ENCODE measurements around the gene RHOB.
"Not testable (repeated sequence)": the region's sequence is repeated elsewhere in the genome, so short reads cannot be mapped to it uniquely, and the experiment has no call there.

RHOB gene

GRCh38 chr2:20484810-20485611 is 38.1 kb downstream of the RHOB start:
- H3K9me3 ChIP-seq = no peaks in the 10 kb centered on the region
- H3K4me3 ChIP-seq = no peak overlapping the region
- H3K27me3 ChIP-seq (ENCODE audit: low read depth) = no peaks in the 10 kb centered on the region
- H3K4me1 ChIP-seq = peaks cover 16% of the 10 kb centered on the region
- peak in 1 of 2 experiments; percentile 4 for DNase-seq (ENCODE audit: low spot score in 2 of 2)
- no peaks in the 10 kb centered on the region for H3K36me3 ChIP-seq (replicated peaks)
- in situ Hi-C loops (cut with MboI; ENCODE audit: low sequenced_read_pairs) = no loop called here

- peak in 1 of 2 experiments; percentile 2 for DNase-seq (ENCODE audit: low spot score in 2 of 2)
- Histone ChIP-seq H3K27me3 (ENCODE audit: low read depth) (no peaks in the 10 kb centered on the region), H3K4me1 (peaks cover 16% of the 10 kb centered on the region), H3K4me3 (no peak overlapping the region), H3K9me3 (no peaks in the 10 kb centered on the region), H3K36me3 (replicated peaks) (no peaks in the 10 kb centered on the region)
- in situ Hi-C loops (cut with MboI; ENCODE audit: low sequenced_read_pairs) = no loop called here
These were observed 38.9 kb downstream of the RHOB start for GRCh38 chr2:20485612-20486388.

- no peaks in the 10 kb centered on the region for H3K36me3 ChIP-seq (replicated peaks)
- peaks cover 16% of the 10 kb centered on the region for H3K4me1 ChIP-seq
- DNase-seq (ENCODE audit: low spot score in 2 of 2) = peak in 1 of 2 experiments; percentile 8
- in situ Hi-C loops (cut with MboI; ENCODE audit: low sequenced_read_pairs) = no loop called here
- no peaks in the 10 kb centered on the region for H3K9me3 ChIP-seq
- H3K4me3 ChIP-seq = no peak overlapping the region
- no peaks in the 10 kb centered on the region for H3K27me3 ChIP-seq (ENCODE audit: low read depth)
These were observed 39.7 kb downstream of the RHOB start for GRCh38 chr2:20486571-20486970.

GRCh38 chr2:20487030-20487391 is 40.1 kb downstream of the RHOB start:
- Histone ChIP-seq H3K4me3 (no peak overlapping the region), H3K9me3 (no peaks in the 10 kb centered on the region), H3K36me3 (replicated peaks) (no peaks in the 10 kb centered on the region), H3K4me1 (peaks cover 16% of the 10 kb centered on the region), H3K27me3 (ENCODE audit: low read depth) (no peaks in the 10 kb centered on the region)
- in situ Hi-C loops (cut with MboI; ENCODE audit: low sequenced_read_pairs) = no loop called here
- DNase-seq (ENCODE audit: low spot score in 2 of 2) = no peak

- Histone ChIP-seq H3K36me3 (replicated peaks) (no peaks in the 10 kb centered on the region), H3K4me3 (no peak overlapping the region), H3K4me1 (peaks cover 16% of the 10 kb centered on the region), H3K27me3 (ENCODE audit: low read depth) (no peaks in the 10 kb centered on the region), H3K9me3 (no peaks in the 10 kb centered on the region)
- DNase-seq (ENCODE audit: low spot score in 2 of 2) = peak; percentile 71 to 74
- in situ Hi-C loops (cut with MboI; ENCODE audit: low sequenced_read_pairs) = no loop called here
These were observed 40.7 kb downstream of the RHOB start for GRCh38 chr2:20487392-20488174.

GRCh38 chr2:20488201-20488641 is 41.3 kb downstream of the RHOB start:
- no peak for DNase-seq (ENCODE audit: low spot score in 2 of 2)
- H3K36me3 ChIP-seq (replicated peaks) = no peaks in the 10 kb centered on the region
- H3K4me3 ChIP-seq = no peak overlapping the region
- peaks cover 16% of the 10 kb centered on the region for H3K4me1 ChIP-seq
- no peaks in the 10 kb centered on the region for H3K9me3 ChIP-seq
- no peaks in the 10 kb centered on the region for H3K27me3 ChIP-seq (ENCODE audit: low read depth)
- in situ Hi-C loops (cut with MboI; ENCODE audit: low sequenced_read_pairs) = no loop called here

- H3K4me1 ChIP-seq = peaks cover 16% of the 10 kb centered on the region
- in situ Hi-C loops (cut with MboI; ENCODE audit: low sequenced_read_pairs) = no loop called here
- H3K4me3 ChIP-seq = no peak overlapping the region
- no peaks in the 10 kb centered on the region for H3K27me3 ChIP-seq (ENCODE audit: low read depth)
- H3K9me3 ChIP-seq = no peaks in the 10 kb centered on the region
- no peaks in the 10 kb centered on the region for H3K36me3 ChIP-seq (replicated peaks)
- no peak for DNase-seq (ENCODE audit: low spot score in 2 of 2)
These were observed 41.9 kb downstream of the RHOB start for GRCh38 chr2:20488782-20489181.

GRCh38 chr2:20490300-20491181 is 43.7 kb downstream of the RHOB start:
- DNase-seq (ENCODE audit: low spot score in 2 of 2) = no peak
- Histone ChIP-seq H3K4me1 (peaks cover 16% of the 10 kb centered on the region), H3K4me3 (no peak overlapping the region), H3K27me3 (ENCODE audit: low read depth) (no peaks in the 10 kb centered on the region), H3K9me3 (no peaks in the 10 kb centered on the region), H3K36me3 (replicated peaks) (no peaks in the 10 kb centered on the region)
- in situ Hi-C loops (cut with MboI; ENCODE audit: low sequenced_read_pairs) = no loop called here

GRCh38 chr2:20491739-20492531 is 45.1 kb downstream of the RHOB start:
- Histone ChIP-seq H3K27me3 (ENCODE audit: low read depth) (no peaks in the 10 kb centered on the region), H3K9me3 (no peaks in the 10 kb centered on the region), H3K36me3 (replicated peaks) (no peaks in the 10 kb centered on the region), H3K4me1 (peaks cover 13% of the 10 kb centered on the region), H3K4me3 (no peak overlapping the region)
- DNase-seq (ENCODE audit: low spot score in 2 of 2) = no peak
- in situ Hi-C loops (cut with MboI; ENCODE audit: low sequenced_read_pairs) = no loop called here

- DNase-seq (ENCODE audit: low spot score in 2 of 2); H3K9me3 ChIP-seq; in situ Hi-C loops (cut with MboI; ENCODE audit: low sequenced_read_pairs); H3K4me1 ChIP-seq; H3K36me3 ChIP-seq (replicated peaks); H3K27me3 ChIP-seq (ENCODE audit: low read depth); H3K4me3 ChIP-seq: not testable (repeated sequence)
These were observed 46.2 kb downstream of the RHOB start for GRCh38 chr2:20493095-20493494.

GRCh38 chr2:20494241-20494640 is 47.4 kb downstream of the RHOB start:
- Histone ChIP-seq H3K27me3 (ENCODE audit: low read depth) (no peaks in the 10 kb centered on the region), H3K36me3 (replicated peaks) (no peaks in the 10 kb centered on the region), H3K9me3 (no peaks in the 10 kb centered on the region), H3K4me1 (no peaks in the 10 kb centered on the region), H3K4me3 (no peak overlapping the region)
- in situ Hi-C loops (cut with MboI; ENCODE audit: low sequenced_read_pairs) = no loop called here
- DNase-seq (ENCODE audit: low spot score in 2 of 2) = no peak

GRCh38 chr2:20496076-20496872 is 49.4 kb downstream of the RHOB start:
- H3K9me3 ChIP-seq = no peaks in the 10 kb centered on the region
- DNase-seq (ENCODE audit: low spot score in 2 of 2) = no peak
- no peak overlapping the region for H3K4me3 ChIP-seq
- peaks cover 4% of the 10 kb centered on the region; the same call in 1 of the 2 replicates for H3K4me1 ChIP-seq
- H3K27me3 ChIP-seq (ENCODE audit: low read depth) = no peaks in the 10 kb centered on the region
- in situ Hi-C loops (cut with MboI; ENCODE audit: low sequenced_read_pairs) = no loop called here
- H3K36me3 ChIP-seq (replicated peaks) = no peaks in the 10 kb centered on the region
